Caki2 (cell line): ENCODE measurements around the gene KRTAP11-1. TPM values are rescaled to one million over a fixed set of nuclear protein-coding genes. Genes with fewer than 3 reads are reported as not detected.
A peak's percentile ranks its signal among the peaks of the same experiment; 100 is the strongest.

Experiments used
- DNase-seq: peaks from one replicate; pipeline ENCODE4 v3.0.0-alpha.2; 2015; ENCODE audit warnings: low read depth
- in situ Hi-C: cut with HindIII; loops from 2 replicates; pipeline ENCODE4 v1.10.0; 2016; ENCODE audit warnings: low sequenced_read_pairs, low pct_unique_long_range_greater_than_20kb, mixed read lengths
- total RNA-seq: library from RNA; depleted of rRNA; stranded (reverse); fragments of >200 nt; shearing (Covaris generic); gene quantifications from 2 replicates; pipeline ENCODE4 v1.2.3, GENCODE V29; 2014; ENCODE audit warnings: low replicate concordance; rRNA removed

Gene KRTAP11-1
- total RNA-seq, result not detected in 2 replicates

- DNase-seq, result no peak
- in situ Hi-C loops, result no loop called here
These were observed at the start of gene KRTAP11-1 for GRCh38 chr21:30881480-30881879. TSS of gene KRTAP11-1 (minus strand) at chr21:30881580. CDS start at chr21:30881524, 56 bp downstream.

DNA sequence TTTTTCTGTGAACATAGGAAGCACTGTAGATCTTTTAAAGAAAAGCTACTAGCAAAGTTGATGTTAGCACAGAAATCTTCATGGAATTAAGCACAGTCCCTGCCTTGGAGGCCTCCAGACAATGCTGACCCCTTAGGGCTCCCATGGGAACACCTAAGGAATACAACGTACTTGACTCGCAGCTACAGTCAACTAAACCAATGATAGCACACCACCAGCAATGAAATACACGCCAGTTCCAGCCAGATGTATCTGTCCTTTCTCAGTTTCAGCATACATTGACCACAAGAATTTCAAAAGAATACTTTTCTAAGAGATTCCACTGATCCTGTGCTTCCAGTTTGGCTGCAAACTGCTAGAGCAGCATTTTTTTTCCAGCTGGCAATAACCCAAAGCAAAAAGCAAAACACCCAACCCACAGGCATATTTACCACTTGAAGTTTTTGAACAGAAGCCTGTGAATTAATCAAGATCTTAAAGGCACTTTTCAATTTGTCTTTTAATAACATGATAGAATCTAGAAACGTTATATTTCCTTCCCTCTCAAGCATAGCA is 42.8 kb upstream of the KRTAP11-1 start:
- in situ Hi-C loops, result no loop called here
- DNase-seq, result no peak

GRCh38 chr21:30921129-30921528 is 39.7 kb upstream of the KRTAP11-1 start:
- no peak for DNase-seq
- in situ Hi-C loops, result no loop called here

DNA sequence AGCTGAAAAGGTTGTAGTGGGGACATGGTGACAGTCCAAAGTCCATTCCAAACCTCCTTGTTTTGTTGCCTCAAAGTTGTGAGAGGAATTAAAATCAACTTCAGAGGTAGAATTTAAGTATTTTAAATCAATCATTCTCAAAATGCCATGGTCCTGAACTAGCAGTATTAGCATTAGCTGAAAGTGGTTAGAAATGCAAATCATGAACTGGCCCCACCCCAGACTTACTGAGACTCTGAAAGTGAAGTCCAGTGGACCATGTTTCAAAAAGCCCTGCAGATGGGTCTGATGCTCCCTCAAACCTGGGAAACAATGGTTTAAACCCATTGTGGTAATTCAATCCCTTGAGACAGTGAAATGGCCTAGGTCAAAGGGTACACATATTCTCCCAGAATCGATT is 36.2 kb upstream of the KRTAP11-1 start:
- DNase-seq, result no peak
- in situ Hi-C loops, result no loop called here

DNA sequence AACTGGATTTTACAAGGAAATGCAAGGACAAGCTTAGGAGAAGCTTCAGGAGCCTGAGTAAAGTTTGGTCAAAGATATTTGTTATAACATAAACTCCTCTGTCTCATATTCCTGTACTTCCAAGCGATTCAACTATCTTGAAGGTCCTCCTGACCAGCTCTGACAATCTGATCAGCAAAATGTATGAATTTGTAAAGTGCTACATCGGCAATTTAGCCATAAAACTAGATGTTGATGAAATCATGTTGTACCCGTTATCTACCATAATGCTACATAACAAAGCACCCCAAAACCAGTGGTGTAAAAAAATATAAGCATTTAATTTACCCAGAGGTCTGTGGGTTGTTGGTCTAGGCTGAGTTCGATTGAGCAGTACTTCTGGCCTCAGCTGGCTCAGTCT is 19.5 kb upstream of the KRTAP11-1 start:
- in situ Hi-C loops, result no loop called here
- no peak for DNase-seq

GRCh38 chr21:30882866-30883597 is 1.7 kb upstream of the KRTAP11-1 start:
- in situ Hi-C loops, result no loop called here

DNA sequence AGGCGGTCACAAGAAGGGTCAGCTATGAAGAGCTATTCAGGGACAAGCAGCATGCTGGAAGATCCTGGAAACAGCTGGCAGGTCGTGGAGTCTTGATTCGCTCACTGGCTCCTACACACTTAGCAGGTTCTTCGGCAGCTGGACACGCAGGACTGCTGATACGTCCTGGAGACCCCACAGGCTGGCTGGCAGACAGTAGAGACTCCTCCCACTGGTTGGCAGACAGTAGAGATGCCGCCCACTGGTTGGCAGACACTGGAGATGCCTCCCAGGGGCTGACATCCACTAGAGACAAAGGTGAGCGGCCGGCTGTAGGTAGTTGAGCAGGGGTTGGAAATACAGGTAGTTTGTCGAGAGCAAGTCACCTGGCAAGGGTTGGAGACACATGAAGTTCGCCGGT is 466 bp downstream of the KRTAP11-1 start:
- no peak for DNase-seq
- in situ Hi-C loops, result no loop called here

More at GRCh38 chr21:30882866-30883597, 1.7 kb upstream of the KRTAP11-1 start:
- DNase-seq, result no peak

- no peak for DNase-seq
- in situ Hi-C loops, result no loop called here
These were observed 6.9 kb downstream of the KRTAP11-1 start for GRCh38 chr21:30874526-30874925.

- in situ Hi-C loops, result no loop called here
- no peak for DNase-seq
These were observed 33.5 kb downstream of the KRTAP11-1 start for GRCh38 chr21:30847627-30848500.

DNA sequence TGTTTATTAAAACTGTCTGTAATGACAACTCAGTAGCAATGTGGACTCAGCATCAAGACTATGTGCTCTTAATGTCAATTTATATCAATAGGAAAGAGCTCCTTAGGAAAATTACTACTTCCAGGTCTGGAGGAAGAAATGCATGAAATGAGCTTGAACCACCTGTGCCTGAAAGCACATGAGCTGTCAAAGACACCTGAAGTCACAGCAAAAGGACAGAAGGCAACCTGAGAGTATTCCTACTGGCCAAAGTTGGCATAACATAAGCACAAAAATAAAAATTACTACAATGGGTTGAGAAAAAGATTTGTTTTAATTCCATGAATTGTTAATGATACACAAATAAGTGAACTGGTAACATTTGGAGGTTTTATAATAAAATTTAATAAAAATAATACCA is 38.4 kb downstream of the KRTAP11-1 start:
- in situ Hi-C loops, result no loop called here
- no peak for DNase-seq

GRCh38 chr21:30839304-30839703 is 42.1 kb downstream of the KRTAP11-1 start:
- in situ Hi-C loops, result no loop called here
- DNase-seq, result peak; percentile 28

DNA sequence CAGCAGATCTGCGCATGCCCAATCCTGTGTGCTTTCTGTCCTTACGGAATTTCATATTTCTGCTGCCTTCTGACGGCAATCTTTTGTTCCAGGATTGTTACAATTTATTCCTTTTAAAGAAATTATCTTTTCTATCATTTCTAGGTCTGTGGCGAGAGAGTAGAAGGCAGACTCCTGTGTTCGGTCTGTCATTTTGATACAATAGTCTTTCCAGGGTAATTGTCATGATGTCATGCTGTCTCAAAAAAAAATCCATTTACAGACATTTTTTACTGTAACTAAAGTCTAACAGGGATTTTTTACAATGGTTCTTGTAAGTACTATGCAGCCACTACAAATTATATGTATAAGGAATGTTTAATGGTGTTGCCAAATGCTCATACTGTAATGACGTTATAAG is 42.8 kb downstream of the KRTAP11-1 start:
- in situ Hi-C loops, result no loop called here
- no peak for DNase-seq

DNA sequence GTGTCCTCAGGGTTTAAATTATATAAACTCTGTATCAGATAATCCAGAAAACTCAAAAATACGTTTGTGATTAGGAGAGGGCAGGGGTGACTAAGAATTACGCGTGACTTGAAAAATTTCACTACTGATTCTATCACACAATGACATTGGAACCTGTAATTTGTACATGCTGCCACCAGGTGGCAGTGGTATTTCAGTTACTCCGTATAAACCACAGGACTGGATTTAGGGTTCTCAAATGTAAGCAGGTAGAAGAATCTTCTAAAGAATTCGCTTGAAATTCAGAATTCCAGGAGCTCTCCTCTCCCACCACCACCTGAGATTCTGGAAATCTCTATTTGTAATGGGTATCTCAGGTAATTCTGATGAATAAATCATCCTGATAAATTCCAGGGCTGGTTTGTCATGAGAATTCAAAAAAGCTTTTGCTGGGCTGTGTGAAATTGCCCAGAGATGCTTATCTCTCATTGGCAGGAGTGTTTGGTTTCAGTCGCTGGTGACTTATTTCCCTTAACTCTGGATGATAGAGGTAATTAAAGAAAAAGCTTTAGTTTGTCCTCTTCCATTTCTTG is 50.1 kb downstream of the KRTAP11-1 start:
- DNase-seq, result no peak
- in situ Hi-C loops, result no loop called here

Other genes starting within 250 kb of the KRTAP11-1 start
- not detected in 2 replicates for gene KRTAP20-2, start 246.4 kb downstream of the KRTAP11-1 start, total RNA-seq
- not detected in 2 replicates for gene KRTAP20-3, start 238.7 kb downstream of the KRTAP11-1 start, total RNA-seq
- not detected in 2 replicates for gene KRTAP21-3, start 162.8 kb downstream of the KRTAP11-1 start, total RNA-seq
- gene KRTAP21-2, start 134.3 kb downstream of the KRTAP11-1 start, total RNA-seq, result not detected in 2 replicates
- not detected in 2 replicates for gene KRTAP21-1, start 126.2 kb downstream of the KRTAP11-1 start, total RNA-seq
- gene KRTAP8-1, start 68.3 kb downstream of the KRTAP11-1 start, total RNA-seq, result not detected in 2 replicates
- not detected in 2 replicates for gene KRTAP7-1, start 51.8 kb downstream of the KRTAP11-1 start, total RNA-seq
- not detected in 2 replicates for gene KRTAP19-8, start 156.9 kb upstream of the KRTAP11-1 start, total RNA-seq